ENCODE measurements around the gene ARID1A. TPM values are rescaled to one million over a fixed set of nuclear protein-coding genes. Genes with fewer than 3 reads are reported as not detected.
"Not testable (repeated sequence)": the region's sequence is repeated elsewhere in the genome, so short reads cannot be mapped to it uniquely, and the experiment has no call there.

Gene ARID1A
- total RNA-seq: 64.3 TPM
- long read RNA-seq, transcript ARID1A-217 (1 exons, 3,046 nt): major isoform, 12 of 51 reads
- long read RNA-seq, partial matches to known transcripts: 37 of 51 reads
- long read RNA-seq, other reads (novel, unspliced or antisense): 2 of 51 reads

DNA sequence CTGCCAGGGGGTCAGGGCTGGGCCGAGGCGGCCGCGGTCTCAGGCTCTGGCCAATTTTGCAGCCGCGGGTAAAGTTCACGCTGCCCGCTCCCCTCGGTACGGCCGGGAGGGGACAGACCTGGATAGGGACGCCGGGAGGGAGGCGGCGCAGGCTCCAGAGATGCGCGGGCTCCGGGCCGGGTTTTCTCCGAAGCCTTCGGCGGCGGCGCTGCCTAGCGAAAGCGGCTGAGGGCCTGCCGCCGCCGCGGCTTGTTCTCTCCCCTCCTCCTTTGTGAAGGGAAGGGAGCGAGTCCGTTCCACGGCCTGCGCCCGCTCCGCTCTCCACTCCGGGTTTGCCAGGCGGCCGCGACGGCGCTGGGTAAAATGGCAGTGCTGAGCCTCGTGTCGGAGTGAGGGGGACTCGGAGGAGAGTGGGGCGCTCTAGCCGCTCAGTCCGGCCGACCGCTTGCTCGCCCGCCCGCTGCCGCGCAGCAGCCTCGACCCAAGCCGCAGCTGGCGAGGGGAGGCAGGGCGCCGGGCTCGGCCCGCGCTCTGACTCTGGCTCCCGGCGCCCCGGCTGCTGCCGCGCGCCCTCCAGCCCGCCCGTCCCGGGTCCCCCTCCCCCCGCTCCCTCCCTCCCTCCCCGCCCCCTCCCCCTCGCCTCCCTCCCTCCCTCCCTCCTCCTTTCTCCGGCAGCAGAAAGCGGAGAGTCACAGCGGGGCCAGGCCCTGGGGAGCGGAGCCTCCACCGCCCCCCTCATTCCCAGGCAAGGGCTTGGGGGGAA, at the start of gene ARID1A:
Gene ARID1A (plus strand): TSS at position 660 of the 763 bp plus-strand sequence. CDS start 389 bp downstream, outside the sequence.
- H3K4me1 ChIP-seq: peaks cover 49% of the 10 kb centered on the region
- H3K4me3 ChIP-seq: peak within 1 kb of the TSS; percentile 83
- TF ChIP-seq, protein P1, sequence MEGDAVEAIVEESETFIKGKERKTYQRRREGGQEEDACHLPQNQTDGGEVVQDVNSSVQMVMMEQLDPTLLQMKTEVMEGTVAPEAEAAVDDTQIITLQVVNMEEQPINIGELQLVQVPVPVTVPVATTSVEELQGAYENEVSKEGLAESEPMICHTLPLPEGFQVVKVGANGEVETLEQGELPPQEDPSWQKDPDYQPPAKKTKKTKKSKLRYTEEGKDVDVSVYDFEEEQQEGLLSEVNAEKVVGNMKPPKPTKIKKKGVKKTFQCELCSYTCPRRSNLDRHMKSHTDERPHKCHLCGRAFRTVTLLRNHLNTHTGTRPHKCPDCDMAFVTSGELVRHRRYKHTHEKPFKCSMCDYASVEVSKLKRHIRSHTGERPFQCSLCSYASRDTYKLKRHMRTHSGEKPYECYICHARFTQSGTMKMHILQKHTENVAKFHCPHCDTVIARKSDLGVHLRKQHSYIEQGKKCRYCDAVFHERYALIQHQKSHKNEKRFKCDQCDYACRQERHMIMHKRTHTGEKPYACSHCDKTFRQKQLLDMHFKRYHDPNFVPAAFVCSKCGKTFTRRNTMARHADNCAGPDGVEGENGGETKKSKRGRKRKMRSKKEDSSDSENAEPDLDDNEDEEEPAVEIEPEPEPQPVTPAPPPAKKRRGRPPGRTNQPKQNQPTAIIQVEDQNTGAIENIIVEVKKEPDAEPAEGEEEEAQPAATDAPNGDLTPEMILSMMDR (IDR thresholded peaks at IDR 0.05): peak; percentile 5
- H3K9me3 ChIP-seq: no peaks in the 10 kb centered on the region
- ATAC-seq (peak; percentile 86), DNase-seq (peak; percentile 99)
- no peaks in the 10 kb centered on the region for H3K36me3 ChIP-seq
- intact Hi-C loops (cut with DNase I): loop anchor here (10.0 kb wide), 1 partner anchor 89 kb away; the partner anchor contains the start of gene PIGV
- H3K27me3 ChIP-seq: no peaks in the 10 kb centered on the region
- H3K27ac ChIP-seq: peak within 1 kb of the TSS; percentile 91

DNA sequence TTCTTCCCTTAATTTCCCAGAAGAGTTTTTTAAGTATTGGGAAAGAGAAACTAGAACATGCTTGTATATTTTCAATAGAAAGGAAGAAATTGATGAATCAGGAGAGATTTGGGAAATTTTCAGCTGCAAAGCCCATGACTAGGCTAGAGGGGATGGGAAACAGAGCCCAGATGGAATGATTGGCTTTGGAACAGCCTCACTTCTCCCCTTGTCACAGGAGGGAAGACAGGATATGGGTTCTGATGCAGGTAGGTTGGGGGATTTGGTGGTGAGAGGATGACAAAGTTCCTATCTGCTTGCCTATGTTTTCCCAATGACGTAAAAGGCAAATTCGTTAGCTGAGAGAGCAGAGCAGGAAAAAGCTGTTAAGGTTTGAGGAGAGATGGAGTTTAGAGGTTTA, 31.0 kb upstream of the ARID1A start:
- H3K4me3 ChIP-seq: no peak overlapping the region
- DNase-seq (no peak), ATAC-seq (no peak)
- intact Hi-C loops (cut with DNase I): no loop called here
- H3K4me1 ChIP-seq: no peaks in the 10 kb centered on the region
- no peaks in the 10 kb centered on the region for H3K36me3 ChIP-seq
- H3K27ac ChIP-seq: no peak overlapping the region
- no peaks in the 10 kb centered on the region for H3K27me3 ChIP-seq
- TF ChIP-seq, protein P1 (IDR thresholded peaks at IDR 0.05): no peak
- H3K9me3 ChIP-seq: no peaks in the 10 kb centered on the region

GRCh38 chr1:26666855-26667254, 29.0 kb upstream of the ARID1A start:
- Histone ChIP-seq H3K36me3 (no peaks in the 10 kb centered on the region), H3K4me1 (no peaks in the 10 kb centered on the region), H3K27ac (no peak overlapping the region), H3K9me3 (no peaks in the 10 kb centered on the region), H3K4me3 (no peak overlapping the region), H3K27me3 (no peaks in the 10 kb centered on the region)
- intact Hi-C loops (cut with DNase I): no loop called here
- DNase-seq: no peak
- ATAC-seq: no peak
- TF ChIP-seq, protein P1 (IDR thresholded peaks at IDR 0.05): no peak

GRCh38 chr1:26668106-26668786, 27.6 kb upstream of the ARID1A start:
- H3K27ac ChIP-seq; H3K4me1 ChIP-seq; H3K36me3 ChIP-seq; H3K9me3 ChIP-seq; DNase-seq; ATAC-seq; intact Hi-C loops (cut with DNase I); H3K4me3 ChIP-seq; H3K27me3 ChIP-seq: not testable (repeated sequence)

DNA sequence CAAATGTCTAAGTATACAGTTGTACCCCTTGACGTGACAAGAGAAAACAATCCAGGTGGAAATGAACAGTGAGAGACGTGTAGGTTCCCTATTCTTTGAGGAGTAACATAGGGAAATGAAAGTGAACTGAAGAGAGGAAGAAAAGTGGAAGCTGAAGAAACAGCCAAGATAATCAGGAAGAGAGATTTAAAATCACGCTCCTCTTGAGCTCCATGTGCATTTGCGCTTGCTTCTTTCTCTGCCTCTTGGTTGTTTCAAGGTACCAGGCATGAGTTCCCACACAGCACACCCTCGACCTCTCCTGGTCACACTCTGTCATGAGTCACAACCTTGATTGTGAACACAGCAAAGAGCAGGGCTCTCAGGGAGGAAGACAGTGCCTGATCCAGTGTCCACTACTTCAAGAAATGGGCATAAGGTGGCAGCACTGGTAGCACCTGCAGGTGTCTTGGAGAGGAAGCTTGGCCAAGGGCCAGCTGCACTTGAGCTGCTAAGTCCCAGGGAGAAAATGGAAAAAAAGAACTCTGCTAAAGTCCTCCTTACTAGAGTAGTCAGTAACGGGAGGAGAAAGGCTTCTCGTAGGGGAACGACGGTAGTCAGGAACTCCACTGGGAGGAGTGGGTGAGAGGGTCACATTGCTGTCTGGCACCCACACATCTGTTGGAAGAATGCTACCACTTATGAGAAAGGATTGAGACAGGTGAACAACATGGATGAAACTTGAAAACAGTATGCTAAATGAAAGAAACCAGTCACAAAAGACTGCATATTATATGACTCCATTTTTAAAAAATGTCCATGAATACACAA, 18.3 kb upstream of the ARID1A start:
- peak overlapping the region; percentile 39 for H3K27ac ChIP-seq
- peak overlapping the region; percentile 28 for H3K4me3 ChIP-seq
- no peaks in the 10 kb centered on the region for H3K27me3 ChIP-seq
- H3K4me1 ChIP-seq: peaks cover 13% of the 10 kb centered on the region
- TF ChIP-seq, protein P1 (IDR thresholded peaks at IDR 0.05): peak; percentile 69
- ATAC-seq (peak; percentile 100), DNase-seq (peak; percentile 93)
- H3K9me3 ChIP-seq: no peaks in the 10 kb centered on the region
- H3K36me3 ChIP-seq: no peaks in the 10 kb centered on the region
- intact Hi-C loops (cut with DNase I): no loop called here

Measured in upper lobe of right lung (tissue), 1 donor.